Suprapubic skin (tissue), 4 donors: ENCODE measurements around the gene EIF2B5.

ENCODE experiments used
- EP300 ChIP-seq: sonication (generic); formaldehyde crosslinking; IDR thresholded peaks from one replicate; pipeline ENCODE4 v1.6.1; 2017; ENCODE audit warnings: antibody characterized with exemption
- POLR2AphosphoS5 ChIP-seq, 3 donors: sonication (generic); formaldehyde crosslinking; IDR thresholded peaks; one replicate each; pipeline ENCODE4 v1.6.1; 2017; ENCODE audit warnings: antibody characterized with exemption in 3 of 3
- TF ChIP-seq, protein P1 (sequence below), 2 donors: fragments of 200-600 bp in 1 of 2; fragments of 450-650 bp in 1 of 2; sonication (generic) in 1 of 2; IDR thresholded peaks; one replicate each; pipeline ENCODE4 v1.5.1; 2016 to 2019; ENCODE audit warnings: antibody characterized with exemption in 2 of 2, mild to moderate bottlenecking in 1 of 2, moderate library complexity in 1 of 2

GRCh38 chr3:184183679-184184078, 48.5 kb downstream of the EIF2B5 start:
- TF ChIP-seq, protein P1, sequence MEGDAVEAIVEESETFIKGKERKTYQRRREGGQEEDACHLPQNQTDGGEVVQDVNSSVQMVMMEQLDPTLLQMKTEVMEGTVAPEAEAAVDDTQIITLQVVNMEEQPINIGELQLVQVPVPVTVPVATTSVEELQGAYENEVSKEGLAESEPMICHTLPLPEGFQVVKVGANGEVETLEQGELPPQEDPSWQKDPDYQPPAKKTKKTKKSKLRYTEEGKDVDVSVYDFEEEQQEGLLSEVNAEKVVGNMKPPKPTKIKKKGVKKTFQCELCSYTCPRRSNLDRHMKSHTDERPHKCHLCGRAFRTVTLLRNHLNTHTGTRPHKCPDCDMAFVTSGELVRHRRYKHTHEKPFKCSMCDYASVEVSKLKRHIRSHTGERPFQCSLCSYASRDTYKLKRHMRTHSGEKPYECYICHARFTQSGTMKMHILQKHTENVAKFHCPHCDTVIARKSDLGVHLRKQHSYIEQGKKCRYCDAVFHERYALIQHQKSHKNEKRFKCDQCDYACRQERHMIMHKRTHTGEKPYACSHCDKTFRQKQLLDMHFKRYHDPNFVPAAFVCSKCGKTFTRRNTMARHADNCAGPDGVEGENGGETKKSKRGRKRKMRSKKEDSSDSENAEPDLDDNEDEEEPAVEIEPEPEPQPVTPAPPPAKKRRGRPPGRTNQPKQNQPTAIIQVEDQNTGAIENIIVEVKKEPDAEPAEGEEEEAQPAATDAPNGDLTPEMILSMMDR (IDR thresholded peaks at IDR 0.05), result no peak
- TF ChIP-seq POLR2AphosphoS5 (IDR thresholded peaks at IDR 0.05) (no peak), EP300 (no peak)
